GM18505 (cell line): ENCODE results near the gene GJB6.

Experiments used
- ATAC-seq: cut with Tn5 transposase; IDR thresholded peaks from one replicate; pipeline ENCODE4 v1.9.1; 2021; ENCODE audit not compliant: unreplicated experiment
- POLR2A ChIP-seq: IDR thresholded peaks from 4 replicates; pipeline ENCODE4 v1.6.1; 2011; ENCODE audit warnings: borderline replicate concordance; ENCODE audit not compliant: insufficient read depth, insufficient read length; ENCODE audit errors: extremely low read depth

GJB6 gene

GRCh38 chr13:20247403-20247802, 15.3 kb upstream of the GJB6 start:
- ATAC-seq, result no peak
- TF ChIP-seq POLR2A, result no peak

- ATAC-seq, result no peak
- TF ChIP-seq POLR2A, result no peak
Measured at GRCh38 chr13:20241593-20241992, 9.5 kb upstream of the GJB6 start.

- no peak for ATAC-seq
- TF ChIP-seq POLR2A, result no peak
Measured at GRCh38 chr13:20239748-20240147, 7.6 kb upstream of the GJB6 start.

GRCh38 chr13:20232556-20233277, 598 bp upstream of the GJB6 start:
- ATAC-seq, result no peak
- TF ChIP-seq POLR2A, result no peak

GRCh38 chr13:20230913-20231838, 943 bp downstream of the GJB6 start:
- ATAC-seq, result no peak
- TF ChIP-seq POLR2A, result no peak

- no peak for ATAC-seq
- TF ChIP-seq POLR2A, result no peak
Measured at GRCh38 chr13:20227730-20228129, 4.4 kb downstream of the GJB6 start.

- no peak for ATAC-seq
Measured at GRCh38 chr13:20227288-20227687, 4.8 kb downstream of the GJB6 start.

GRCh38 chr13:20222553-20222952, 9.6 kb downstream of the GJB6 start:
- ATAC-seq, result no peak
- TF ChIP-seq POLR2A, result no peak

More at GRCh38 chr13:20227288-20227687, 4.8 kb downstream of the GJB6 start:
- TF ChIP-seq POLR2A, result no peak

GRCh38 chr13:20221772-20222171, 10.3 kb downstream of the GJB6 start:
- ATAC-seq, result no peak
- TF ChIP-seq POLR2A, result no peak

- no peak for TF ChIP-seq POLR2A
- ATAC-seq, result no peak
Measured at GRCh38 chr13:20219577-20219976, 12.5 kb downstream of the GJB6 start.

GRCh38 chr13:20217168-20217567, 15.0 kb downstream of the GJB6 start:
- ATAC-seq, result no peak
- TF ChIP-seq POLR2A, result no peak

GRCh38 chr13:20209948-20210347, 22.2 kb downstream of the GJB6 start:
- ATAC-seq, result no peak
- TF ChIP-seq POLR2A, result no peak

- ATAC-seq, result no peak
- no peak for TF ChIP-seq POLR2A
Measured at GRCh38 chr13:20206698-20207235, 25.4 kb downstream of the GJB6 start.
